22Rv1 (cell line): ENCODE results near the gene AGBL3.

Source experiments
- CTCF ChIP-seq: fragments of 450-650 bp; IDR thresholded peaks from 2 replicates; pipeline ENCODE4 v1.5.1; 2017; ENCODE audit warnings: mild to moderate bottlenecking
- ZFX ChIP-seq: fragments of 450-650 bp; IDR thresholded peaks from 2 replicates; pipeline ENCODE4 v1.6.1; 2017; ENCODE audit warnings: antibody characterized with exemption, borderline replicate concordance

- TF ChIP-seq CTCF (no peak), ZFX (no peak)
Measured at GRCh38 chr7:135128931-135129330, 142.6 kb downstream of the AGBL3 start.
